ENCODE results near the gene TAS2R1. TPM values are rescaled to one million over a fixed set of nuclear protein-coding genes. Genes with fewer than 3 reads are reported as not detected.

Gene TAS2R1
- total RNA-seq, 4 donors from 2014 or later, result 1.3 TPM; not detected in 3

DNA sequence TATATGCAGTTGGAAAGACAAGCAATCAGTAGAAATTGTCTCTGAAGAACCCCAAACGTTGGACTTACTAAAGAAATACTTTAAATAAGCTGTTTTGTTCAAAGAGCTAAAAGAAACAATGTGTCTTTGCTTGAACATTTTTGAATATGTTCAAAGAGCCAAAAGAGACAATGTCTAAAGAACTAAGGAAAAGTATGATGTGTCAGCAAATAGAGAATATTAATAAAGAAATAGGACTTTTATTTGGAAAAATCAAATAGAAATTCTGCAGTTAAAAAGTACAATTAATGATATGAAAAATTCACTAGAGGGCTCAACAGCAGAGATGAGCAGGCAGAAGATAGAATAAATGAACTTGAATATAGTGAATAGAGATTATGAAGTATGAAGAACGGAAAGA lies 19.2 kb downstream of the TAS2R1 start:
- no peaks in the 10 kb centered on the region for H3K9me3 ChIP-seq
- DNase-seq, result no peak
- no peak overlapping the region for H3K4me3 ChIP-seq (replicated peaks in 1 of 3)
- no peak overlapping the region for H3K27ac ChIP-seq
- intact Hi-C loops (cut with DNase I), result no loop called here
- 71 to 74% methylated on average over 2 of the region's 2 CpGs for WGBS, 2 donors
- no peaks in the 10 kb centered on the region for H3K36me3 ChIP-seq
- H3K4me1 ChIP-seq, result no peaks in the 10 kb centered on the region
- H3K27me3 ChIP-seq, result no peaks in the 10 kb centered on the region
- TF ChIP-seq, protein P1, sequence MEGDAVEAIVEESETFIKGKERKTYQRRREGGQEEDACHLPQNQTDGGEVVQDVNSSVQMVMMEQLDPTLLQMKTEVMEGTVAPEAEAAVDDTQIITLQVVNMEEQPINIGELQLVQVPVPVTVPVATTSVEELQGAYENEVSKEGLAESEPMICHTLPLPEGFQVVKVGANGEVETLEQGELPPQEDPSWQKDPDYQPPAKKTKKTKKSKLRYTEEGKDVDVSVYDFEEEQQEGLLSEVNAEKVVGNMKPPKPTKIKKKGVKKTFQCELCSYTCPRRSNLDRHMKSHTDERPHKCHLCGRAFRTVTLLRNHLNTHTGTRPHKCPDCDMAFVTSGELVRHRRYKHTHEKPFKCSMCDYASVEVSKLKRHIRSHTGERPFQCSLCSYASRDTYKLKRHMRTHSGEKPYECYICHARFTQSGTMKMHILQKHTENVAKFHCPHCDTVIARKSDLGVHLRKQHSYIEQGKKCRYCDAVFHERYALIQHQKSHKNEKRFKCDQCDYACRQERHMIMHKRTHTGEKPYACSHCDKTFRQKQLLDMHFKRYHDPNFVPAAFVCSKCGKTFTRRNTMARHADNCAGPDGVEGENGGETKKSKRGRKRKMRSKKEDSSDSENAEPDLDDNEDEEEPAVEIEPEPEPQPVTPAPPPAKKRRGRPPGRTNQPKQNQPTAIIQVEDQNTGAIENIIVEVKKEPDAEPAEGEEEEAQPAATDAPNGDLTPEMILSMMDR (IDR thresholded peaks at IDR 0.05), result no peak
- no peak for TF ChIP-seq POLR2A (IDR thresholded peaks at IDR 0.05)

DNA sequence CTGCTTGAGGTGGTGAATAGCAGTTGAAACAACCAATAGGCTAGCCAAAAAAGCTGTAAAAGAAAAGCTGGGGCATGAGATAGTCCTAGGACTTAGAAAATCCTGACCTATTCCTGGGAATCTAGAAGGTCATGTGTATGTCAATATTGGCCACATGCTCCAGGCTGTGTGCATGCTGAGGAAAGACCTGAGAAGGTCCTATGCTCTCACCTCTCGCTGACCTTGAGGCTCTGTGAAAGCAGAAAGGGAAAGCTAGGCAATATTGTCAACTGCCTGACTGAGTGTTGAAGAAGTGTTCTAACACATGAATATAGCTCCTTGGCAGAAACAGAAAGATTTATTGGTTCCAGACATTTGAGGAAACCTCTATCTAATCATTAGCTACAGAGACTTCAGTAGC lies 19.8 kb downstream of the TAS2R1 start:
- Histone ChIP-seq H3K36me3 (no peaks in the 10 kb centered on the region), H3K27me3 (no peaks in the 10 kb centered on the region), H3K27ac (no peak overlapping the region), H3K4me3 (replicated peaks in 1 of 3) (no peak overlapping the region), H3K4me1 (no peaks in the 10 kb centered on the region), H3K9me3 (no peaks in the 10 kb centered on the region)
- DNase-seq, result no peak
- intact Hi-C loops (cut with DNase I), result no loop called here
- 82 to 90% methylated on average over 1 of the region's 1 CpG for WGBS, 2 donors
- TF ChIP-seq, protein P1 (IDR thresholded peaks at IDR 0.05), result no peak
- no peak for TF ChIP-seq POLR2A (IDR thresholded peaks at IDR 0.05)

GRCh38 chr5:9608093-9608492 lies 22.1 kb downstream of the TAS2R1 start:
- 84 to 87% methylated on average over 2 of the region's 2 CpGs for WGBS, 2 donors
- no peak for DNase-seq
- intact Hi-C loops (cut with DNase I), result no loop called here

GRCh38 chr5:9605041-9605838 lies 24.9 kb downstream of the TAS2R1 start:
- Histone ChIP-seq H3K36me3 (no peaks in the 10 kb centered on the region), H3K9me3 (no peaks in the 10 kb centered on the region), H3K27me3 (no peaks in the 10 kb centered on the region), H3K27ac (no peak overlapping the region), H3K4me1 (no peaks in the 10 kb centered on the region), H3K4me3 (replicated peaks in 1 of 3) (no peak overlapping the region)
- no peak for DNase-seq
- intact Hi-C loops (cut with DNase I), result no loop called here
- WGBS, 2 donors, result 88 to 93% methylated on average over 6 of the region's 6 CpGs
- TF ChIP-seq, protein P1 (IDR thresholded peaks at IDR 0.05), result no peak
- no peak for TF ChIP-seq POLR2A (IDR thresholded peaks at IDR 0.05)

More at GRCh38 chr5:9608093-9608492, 22.1 kb downstream of the TAS2R1 start:
- no peak for TF ChIP-seq POLR2A (IDR thresholded peaks at IDR 0.05)
- TF ChIP-seq, protein P1 (IDR thresholded peaks at IDR 0.05), result no peak
- H3K4me3 ChIP-seq (replicated peaks in 1 of 3), result no peak overlapping the region
- no peak overlapping the region for H3K27ac ChIP-seq
- H3K27me3 ChIP-seq, result no peaks in the 10 kb centered on the region
- no peaks in the 10 kb centered on the region for H3K4me1 ChIP-seq
- no peaks in the 10 kb centered on the region for H3K9me3 ChIP-seq
- H3K36me3 ChIP-seq, result no peaks in the 10 kb centered on the region

GRCh38 chr5:9604416-9604815 lies 25.7 kb downstream of the TAS2R1 start:
- no peak for DNase-seq
- 73 to 76% methylated on average over 5 of the region's 5 CpGs for WGBS, 2 donors
- intact Hi-C loops (cut with DNase I), result no loop called here
- TF ChIP-seq, protein P1 (IDR thresholded peaks at IDR 0.05), result no peak
- Histone ChIP-seq H3K36me3 (no peaks in the 10 kb centered on the region), H3K4me1 (no peaks in the 10 kb centered on the region), H3K27ac (no peak overlapping the region), H3K4me3 (replicated peaks in 1 of 3) (no peak overlapping the region), H3K27me3 (no peaks in the 10 kb centered on the region), H3K9me3 (no peaks in the 10 kb centered on the region)
